PC-9 (cell line): ENCODE data around the gene TBC1D22A. TPM values are rescaled to one million over a fixed set of nuclear protein-coding genes. Genes with fewer than 3 reads are reported as not detected.

ENCODE experiments used
- BruUV-seq: library from RNA; stranded (reverse); fragments of 400-500 nt; replicated peaks from 2 replicates; lab custom pipeline; 2021; lab: Mats Ljungman, UMichigan
- CTCF ChIA-PET: fragments of 300-600 bp; sonication (Branson Sonifier 250); formaldehyde crosslinking; loops from one replicate; lab custom pipeline; 2022; ENCODE audit warnings: antibody characterized with exemption; lab: Charles Lee
- POLR2A ChIA-PET: fragments of 300-600 bp; sonication (Branson Sonifier 250); formaldehyde crosslinking; loops from one replicate; lab custom pipeline; 2022; ENCODE audit warnings: antibody characterized with exemption; ENCODE audit not compliant: unreplicated experiment; lab: Charles Lee
- DNase-seq, 2 experiments: peaks; one replicate each; pipeline versions ENCODE4 v3.0.0 to v3.0.0-alpha.2; 2015 to 2022; ENCODE audit warnings: mixed read lengths in 1 of 2
- H2AFZ ChIP-seq: fragments of 200-600 bp; sonication (generic); 2 replicates; pipeline ENCODE4 v1.8.1; 2017; ENCODE audit warnings: antibody characterized with exemption
- H3F3A ChIP-seq: fragments of 200-600 bp; sonication (generic); 2 replicates; pipeline ENCODE4 v1.8.1; 2017; ENCODE audit warnings: antibody characterized with exemption, mild to moderate bottlenecking, low read depth; ENCODE audit not compliant: insufficient read depth
- H3K27ac ChIP-seq: fragments of 200-600 bp; sonication (generic); 2 replicates; pipeline ENCODE4 v1.6.1; 2016; ENCODE audit warnings: mixed run types
- H3K27me3 ChIP-seq: fragments of 200-600 bp; sonication (generic); 2 replicates; pipeline ENCODE4 v1.6.1; 2016; ENCODE audit warnings: low read depth, mixed run types; ENCODE audit not compliant: insufficient read depth
- H3K36me3 ChIP-seq: fragments of 200-600 bp; sonication (generic); 2 replicates; pipeline ENCODE4 v1.6.1; 2016; ENCODE audit warnings: low read depth, mixed run types
- H3K4me1 ChIP-seq: fragments of 200-600 bp; sonication (generic); replicated peaks from 2 replicates; pipeline ENCODE4 v1.6.1; 2016; ENCODE audit warnings: mixed run types; ENCODE audit not compliant: insufficient read depth
- H3K4me2 ChIP-seq: fragments of 200-600 bp; sonication (generic); 2 replicates; pipeline ENCODE4 v1.6.1; 2017; ENCODE audit warnings: mixed run types
- H3K4me3 ChIP-seq: fragments of 200-600 bp; sonication (generic); 2 replicates; pipeline ENCODE4 v1.6.1; 2016; ENCODE audit warnings: mixed run types
- H3K79me2 ChIP-seq: fragments of 200-600 bp; sonication (generic); 2 replicates; pipeline ENCODE4 v1.6.1; 2017; ENCODE audit warnings: low read depth, mixed run types
- H3K9me2 ChIP-seq: fragments of 200-600 bp; sonication (generic); 2 replicates; pipeline ENCODE4 v1.8.1; 2017; ENCODE audit warnings: mild to moderate bottlenecking; ENCODE audit not compliant: insufficient read depth
- H3K9me3 ChIP-seq: fragments of 200-600 bp; sonication (generic); 2 replicates; pipeline ENCODE4 v1.8.1; 2016; ENCODE audit warnings: low read depth; ENCODE audit not compliant: insufficient read depth
- H4K20me1 ChIP-seq: fragments of 200-600 bp; sonication (generic); 2 replicates; pipeline ENCODE4 v1.8.1; 2017; ENCODE audit not compliant: insufficient read depth
- CTCF ChIP-seq: fragments of 200-600 bp; sonication (generic); conservative IDR thresholded peaks from 2 replicates; pipeline ENCODE4 v1.6.1; 2017; ENCODE audit warnings: mixed run types, antibody characterized with exemption, mild to moderate bottlenecking, moderate library complexity
- EZH2 ChIP-seq: fragments of 200-600 bp; sonication (generic); IDR thresholded peaks from 2 replicates; pipeline ENCODE4 v1.8.0; 2017; ENCODE audit warnings: antibody characterized with exemption, low read depth
- intact Hi-C: fragments of 100-400 bp; cut with micrococcal nuclease; formaldehyde crosslinking; loops from one replicate; pipeline ENCODE4 v1.10.0; 2022; ENCODE audit not compliant: unreplicated experiment
- total RNA-seq: library from RNA; stranded (reverse); gene quantifications from 2 replicates; pipeline ENCODE4 v1.2.3, GENCODE V29; 2021

The TBC1D22A gene
- total RNA-seq, 1 experiment from 2014 or later = 40.3 TPM

DNA sequence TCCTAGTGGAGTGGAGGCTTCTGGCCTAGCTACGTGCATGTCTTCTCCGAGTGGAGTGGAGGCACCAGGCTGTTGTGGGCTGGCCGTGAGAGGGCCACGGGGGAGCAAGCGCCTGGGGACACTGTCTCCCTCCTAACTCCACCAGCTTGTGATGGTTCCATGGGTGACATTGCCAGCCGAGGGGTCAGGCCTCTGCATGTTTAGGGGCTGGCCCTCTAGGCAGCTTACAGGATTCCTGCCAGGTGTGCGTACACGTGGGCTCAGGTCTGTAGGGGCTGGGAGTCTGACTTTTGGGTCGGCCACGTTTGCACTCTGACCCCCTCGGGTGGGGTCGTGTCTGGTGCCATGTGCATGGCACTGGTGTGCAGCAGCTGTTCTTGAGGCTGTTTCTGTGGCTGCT lies 31.6 kb downstream of the TBC1D22A start:
- H2AFZ ChIP-seq = no peak overlapping the region
- no peak overlapping the region for H3K27ac ChIP-seq
- no peaks in the 10 kb centered on the region for H3K27me3 ChIP-seq
- no peaks in the 10 kb centered on the region for H3K9me3 ChIP-seq
- POLR2A ChIA-PET = no interaction called here
- DNase-seq = no peak
- no peak overlapping the region for H3K4me2 ChIP-seq
- H3K4me3 ChIP-seq = no peak overlapping the region
- H3F3A ChIP-seq = 0 out of 2 replicates have a peak, but pooled peaks cover 3% of the 10 kb centered on the region
- no TSS peak for BruUV-seq
- TF ChIP-seq EZH2 = no peak
- TF ChIP-seq CTCF = no peak
- CTCF ChIA-PET = no interaction called here
- intact Hi-C loops = no loop called here
- no peaks in the 10 kb centered on the region; the same call in 1 of the 2 replicates for H3K79me2 ChIP-seq
- no peaks in the 10 kb centered on the region for H3K4me1 ChIP-seq
- H3K9me2 ChIP-seq = no peaks in the 10 kb centered on the region
- H4K20me1 ChIP-seq = peaks cover 37% of the 10 kb centered on the region
- H3K36me3 ChIP-seq = 0 out of 2 replicates have a peak, but pooled peaks cover 8% of the 10 kb centered on the region

- Histone ChIP-seq H4K20me1 (peaks cover 39% of the 10 kb centered on the region), H3K9me2 (no peaks in the 10 kb centered on the region), H3F3A (0 out of 2 replicates have a peak, but pooled peaks cover 3% of the 10 kb centered on the region), H3K79me2 (no peaks in the 10 kb centered on the region; the same call in 1 of the 2 replicates), H3K9me3 (no peaks in the 10 kb centered on the region), H3K4me1 (no peaks in the 10 kb centered on the region), H3K27ac (no peak overlapping the region), H3K36me3 (0 out of 2 replicates have a peak, but pooled peaks cover 8% of the 10 kb centered on the region), H3K27me3 (no peaks in the 10 kb centered on the region), H2AFZ (no peak overlapping the region), H3K4me2 (no peak overlapping the region), H3K4me3 (no peak overlapping the region)
- TF ChIP-seq EZH2 (no peak), CTCF (no peak)
- no peak for DNase-seq
- BruUV-seq = no TSS peak
- CTCF ChIA-PET = no interaction called here
- POLR2A ChIA-PET = no interaction called here
- intact Hi-C loops = no loop called here
Measured at GRCh38 chr22:46794491-46794890, 32.0 kb downstream of the TBC1D22A start.

- no peaks in the 10 kb centered on the region for H3K27me3 ChIP-seq
- H3K79me2 ChIP-seq = no peaks in the 10 kb centered on the region; the same call in 1 of the 2 replicates
- H3K4me2 ChIP-seq = no peak overlapping the region
- no TSS peak for BruUV-seq
- peaks cover 39% of the 10 kb centered on the region for H4K20me1 ChIP-seq
- DNase-seq = no peak
- H3K9me2 ChIP-seq = no peaks in the 10 kb centered on the region
- H3F3A ChIP-seq = peaks cover 5% of the 10 kb centered on the region; the same call in 1 of the 2 replicates
- H2AFZ ChIP-seq = no peak overlapping the region
- H3K36me3 ChIP-seq = 0 out of 2 replicates have a peak, but pooled peaks cover 8% of the 10 kb centered on the region
- ChIA-PET POLR2A (no interaction called here), CTCF (interaction anchor here (0.6 kb wide), 2 partner anchors 54 to 529 kb away, joined by 3 read pairs; no protein-coding TSS in a partner anchor)
- H3K4me3 ChIP-seq = no peak overlapping the region
- H3K27ac ChIP-seq = no peak overlapping the region
- TF ChIP-seq EZH2 (no peak), CTCF (no peak)
- no peaks in the 10 kb centered on the region for H3K4me1 ChIP-seq
- intact Hi-C loops = no loop called here
- no peaks in the 10 kb centered on the region for H3K9me3 ChIP-seq
Measured at GRCh38 chr22:46795140-46795539, 32.7 kb downstream of the TBC1D22A start.
